ENCODE results near the gene NBPF1.
"Not testable (repeated sequence)": the region's sequence is repeated elsewhere in the genome, so short reads cannot be mapped to it uniquely, and the experiment has no call there.

The NBPF1 gene

DNA sequence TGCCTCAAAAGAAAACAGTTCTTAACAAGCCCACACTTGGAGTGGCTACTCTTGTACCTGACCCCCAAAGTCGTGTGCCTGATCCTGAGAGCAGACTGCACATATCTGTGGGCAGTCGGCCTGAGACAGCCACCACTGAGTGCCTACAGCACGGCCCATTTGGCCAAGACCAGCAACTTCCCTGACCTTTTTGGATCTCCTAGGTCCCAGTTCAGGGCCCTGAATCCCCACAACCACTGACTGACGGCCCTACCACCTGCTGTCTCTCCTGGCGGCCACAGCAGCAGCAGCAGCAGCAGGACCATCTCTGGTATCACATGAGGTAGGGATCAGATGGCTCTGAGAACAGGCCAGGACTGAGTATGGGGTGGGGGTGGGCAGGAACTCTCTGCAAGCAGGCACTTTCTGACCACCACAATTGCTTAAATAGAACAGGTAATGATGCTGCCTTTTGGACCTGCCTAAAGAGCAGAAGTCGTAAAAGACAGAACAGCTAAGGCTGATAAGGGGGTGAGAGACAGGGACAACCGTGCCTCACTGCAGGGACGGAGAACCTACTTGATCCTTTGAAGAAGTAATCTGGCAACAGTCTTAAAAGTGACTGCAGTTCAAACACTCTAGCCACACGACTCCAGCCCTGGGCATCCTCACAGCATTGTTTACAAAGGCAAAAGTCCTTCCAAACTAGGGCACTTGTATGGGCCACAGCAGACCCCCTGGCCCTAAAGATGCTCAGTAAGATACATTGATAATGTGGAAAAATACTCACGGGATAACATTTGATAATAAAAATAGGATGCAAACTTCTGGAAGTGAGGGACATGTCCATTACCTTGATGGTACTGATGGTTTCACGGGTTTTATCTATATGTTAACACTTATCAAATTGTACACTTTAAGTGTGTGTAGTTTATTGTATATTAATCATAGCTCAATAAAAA is 26.0 kb upstream of the NBPF1 start:
- H3K27me3 ChIP-seq (ENCODE audit: control insufficient read depth, insufficient read depth, low read length); H3K36me3 ChIP-seq (ENCODE audit: control insufficient read depth, insufficient read depth, low read length); H3K9me3 ChIP-seq (ENCODE audit: control insufficient read depth, insufficient read depth, low read length); H3K4me1 ChIP-seq (ENCODE audit: control insufficient read depth, insufficient read depth, low read length); H3K4me3 ChIP-seq (ENCODE audit: low read depth, low read length); H3K9ac ChIP-seq (ENCODE audit: low read depth, low read length); H3K27ac ChIP-seq (ENCODE audit: low read depth, low read length): not testable (repeated sequence)

DNA sequence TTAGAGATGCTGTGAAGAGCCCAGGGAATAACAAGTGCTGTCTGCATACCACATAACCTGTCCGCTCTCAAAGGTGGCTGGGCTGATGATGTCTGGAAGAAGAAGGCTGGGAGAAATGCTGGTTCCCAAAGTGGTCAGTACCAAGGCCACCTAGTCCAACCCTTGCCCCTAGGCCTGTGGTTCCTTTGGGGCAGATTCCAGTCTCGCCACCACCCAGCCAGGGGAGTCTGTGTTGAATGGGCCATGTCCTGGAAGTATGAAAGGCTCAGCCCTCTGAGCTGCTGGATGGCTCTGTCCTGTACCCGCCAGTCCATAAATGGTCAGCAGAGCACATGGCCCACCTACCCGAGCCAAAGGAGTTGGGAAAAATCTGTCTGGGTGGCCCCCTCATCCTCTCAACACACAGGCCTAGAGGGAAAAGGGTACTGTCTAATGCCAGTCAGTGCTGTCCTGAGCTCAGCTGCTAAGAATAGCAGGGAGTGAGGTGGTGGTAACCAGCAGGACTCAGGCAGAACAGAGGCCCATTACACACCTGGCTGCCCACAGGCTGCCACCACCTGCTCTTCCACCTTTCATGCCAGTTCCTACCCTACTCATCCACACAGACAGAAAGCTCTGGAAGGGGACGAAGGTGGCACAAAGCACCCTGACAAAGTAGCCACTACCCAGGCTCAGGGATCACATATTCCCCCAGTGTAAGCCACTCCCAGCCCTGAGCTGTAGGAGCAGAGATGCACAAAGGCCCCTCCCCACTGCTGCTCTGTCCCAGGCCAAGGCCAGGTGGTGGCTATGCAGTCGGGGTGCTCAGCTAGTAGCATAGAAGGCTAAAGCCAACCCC is 24.8 kb upstream of the NBPF1 start:
- H3K36me3 ChIP-seq (ENCODE audit: control insufficient read depth, insufficient read depth, low read length); H3K9me3 ChIP-seq (ENCODE audit: control insufficient read depth, insufficient read depth, low read length); H3K27me3 ChIP-seq (ENCODE audit: control insufficient read depth, insufficient read depth, low read length); H3K9ac ChIP-seq (ENCODE audit: low read depth, low read length); H3K4me3 ChIP-seq (ENCODE audit: low read depth, low read length); H3K4me1 ChIP-seq (ENCODE audit: control insufficient read depth, insufficient read depth, low read length); H3K27ac ChIP-seq (ENCODE audit: low read depth, low read length): not testable (repeated sequence)

DNA sequence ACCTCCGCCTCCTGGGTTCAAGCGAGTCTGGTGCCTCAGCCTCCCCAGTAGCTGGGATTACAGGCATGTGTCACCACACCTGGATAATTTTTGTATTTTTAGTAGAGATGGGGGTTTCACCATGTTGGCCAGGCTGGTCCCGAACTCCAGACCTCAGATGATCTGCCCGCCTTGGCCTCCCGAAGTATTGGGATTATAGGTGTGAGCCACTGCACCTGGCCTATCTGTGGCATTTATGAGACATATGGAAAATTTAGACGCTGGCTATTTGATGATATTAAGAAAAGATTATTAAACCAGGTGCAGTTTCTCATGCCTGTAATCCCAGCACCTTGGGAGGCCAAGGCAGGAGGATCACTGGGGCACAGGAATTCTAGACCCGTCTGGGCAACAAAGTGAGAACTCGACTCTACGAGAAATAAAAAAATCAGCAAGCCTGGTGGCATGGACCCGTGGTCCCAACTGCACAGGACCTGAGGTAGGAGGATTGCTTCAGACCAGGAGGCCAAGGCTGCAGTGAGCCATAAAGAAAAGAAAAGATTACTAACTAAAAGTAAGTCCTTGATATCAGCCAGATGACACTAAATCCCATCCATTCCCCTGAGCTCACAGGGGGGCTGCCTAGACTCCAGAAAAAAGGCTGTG is 23.3 kb upstream of the NBPF1 start:
- H3K9ac ChIP-seq (ENCODE audit: low read depth, low read length); H3K9me3 ChIP-seq (ENCODE audit: control insufficient read depth, insufficient read depth, low read length); H3K4me3 ChIP-seq (ENCODE audit: low read depth, low read length); H3K27ac ChIP-seq (ENCODE audit: low read depth, low read length); H3K4me1 ChIP-seq (ENCODE audit: control insufficient read depth, insufficient read depth, low read length); H3K27me3 ChIP-seq (ENCODE audit: control insufficient read depth, insufficient read depth, low read length): not testable (repeated sequence)
- peaks cover 19% of the 10 kb centered on the region for H3K36me3 ChIP-seq (ENCODE audit: control insufficient read depth, insufficient read depth, low read length)

DNA sequence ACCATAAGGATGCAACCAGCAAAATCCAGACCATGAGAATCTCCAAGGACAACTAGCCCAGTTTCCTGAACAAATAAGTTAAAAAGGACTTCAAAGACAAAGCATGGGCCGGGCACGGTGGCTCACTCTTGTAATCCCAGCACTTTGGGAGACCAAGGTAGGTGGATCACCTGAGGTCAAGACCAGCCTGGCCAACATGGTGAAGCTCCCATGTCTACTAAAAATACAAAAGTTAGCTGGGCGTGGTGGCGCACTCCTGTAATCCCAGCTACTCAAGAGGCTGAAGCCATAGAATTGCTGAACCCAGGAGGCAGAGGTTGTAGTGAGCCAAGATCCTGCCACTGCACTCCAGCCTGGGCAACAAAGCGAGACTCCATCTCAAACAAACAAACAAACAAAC is 22.6 kb upstream of the NBPF1 start:
- peaks cover 20% of the 10 kb centered on the region for H3K36me3 ChIP-seq (ENCODE audit: control insufficient read depth, insufficient read depth, low read length)
- not testable (repeated sequence) for H3K27me3 ChIP-seq (ENCODE audit: control insufficient read depth, insufficient read depth, low read length); H3K4me1 ChIP-seq (ENCODE audit: control insufficient read depth, insufficient read depth, low read length); H3K4me3 ChIP-seq (ENCODE audit: low read depth, low read length); H3K9me3 ChIP-seq (ENCODE audit: control insufficient read depth, insufficient read depth, low read length); H3K9ac ChIP-seq (ENCODE audit: low read depth, low read length); H3K27ac ChIP-seq (ENCODE audit: low read depth, low read length)

DNA sequence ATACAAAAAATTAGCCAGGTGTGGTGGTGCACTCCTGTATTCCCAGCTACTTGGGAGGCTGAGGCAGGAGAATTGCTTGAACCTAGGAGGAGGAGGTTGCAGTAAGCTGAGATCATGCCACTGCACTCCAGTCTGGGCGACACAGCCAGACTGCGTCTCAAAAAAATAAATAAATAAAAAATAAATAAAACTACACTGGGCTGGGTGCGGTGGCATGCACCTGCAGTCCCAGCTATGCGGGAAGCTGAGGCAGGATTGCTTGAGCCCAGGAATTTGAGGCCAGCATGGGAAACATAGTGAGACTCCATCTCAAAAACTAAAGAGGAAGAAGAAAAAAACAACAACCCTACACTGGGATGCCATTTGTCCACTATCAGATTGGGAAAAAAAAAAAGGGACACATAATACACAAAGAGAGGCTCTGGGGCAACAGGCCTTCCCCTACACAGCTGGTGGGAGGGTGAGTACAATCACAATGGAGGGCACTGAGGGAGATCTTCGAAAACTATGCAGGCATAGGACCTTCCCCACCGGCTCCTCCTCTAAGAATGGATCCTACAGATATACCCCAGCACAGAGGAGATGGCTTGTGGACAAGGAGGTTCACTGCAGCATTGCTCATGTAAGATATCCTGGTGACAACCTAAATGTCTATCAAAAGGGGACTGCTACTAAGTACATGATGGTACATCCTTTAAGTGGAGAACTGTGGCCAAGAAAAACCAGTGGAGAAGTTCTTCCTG is 20.3 kb upstream of the NBPF1 start:
- not testable (repeated sequence) for H3K4me1 ChIP-seq (ENCODE audit: control insufficient read depth, insufficient read depth, low read length); H3K4me3 ChIP-seq (ENCODE audit: low read depth, low read length); H3K27me3 ChIP-seq (ENCODE audit: control insufficient read depth, insufficient read depth, low read length); H3K9me3 ChIP-seq (ENCODE audit: control insufficient read depth, insufficient read depth, low read length); H3K9ac ChIP-seq (ENCODE audit: low read depth, low read length); H3K27ac ChIP-seq (ENCODE audit: low read depth, low read length)
- peaks cover 23% of the 10 kb centered on the region for H3K36me3 ChIP-seq (ENCODE audit: control insufficient read depth, insufficient read depth, low read length)

DNA sequence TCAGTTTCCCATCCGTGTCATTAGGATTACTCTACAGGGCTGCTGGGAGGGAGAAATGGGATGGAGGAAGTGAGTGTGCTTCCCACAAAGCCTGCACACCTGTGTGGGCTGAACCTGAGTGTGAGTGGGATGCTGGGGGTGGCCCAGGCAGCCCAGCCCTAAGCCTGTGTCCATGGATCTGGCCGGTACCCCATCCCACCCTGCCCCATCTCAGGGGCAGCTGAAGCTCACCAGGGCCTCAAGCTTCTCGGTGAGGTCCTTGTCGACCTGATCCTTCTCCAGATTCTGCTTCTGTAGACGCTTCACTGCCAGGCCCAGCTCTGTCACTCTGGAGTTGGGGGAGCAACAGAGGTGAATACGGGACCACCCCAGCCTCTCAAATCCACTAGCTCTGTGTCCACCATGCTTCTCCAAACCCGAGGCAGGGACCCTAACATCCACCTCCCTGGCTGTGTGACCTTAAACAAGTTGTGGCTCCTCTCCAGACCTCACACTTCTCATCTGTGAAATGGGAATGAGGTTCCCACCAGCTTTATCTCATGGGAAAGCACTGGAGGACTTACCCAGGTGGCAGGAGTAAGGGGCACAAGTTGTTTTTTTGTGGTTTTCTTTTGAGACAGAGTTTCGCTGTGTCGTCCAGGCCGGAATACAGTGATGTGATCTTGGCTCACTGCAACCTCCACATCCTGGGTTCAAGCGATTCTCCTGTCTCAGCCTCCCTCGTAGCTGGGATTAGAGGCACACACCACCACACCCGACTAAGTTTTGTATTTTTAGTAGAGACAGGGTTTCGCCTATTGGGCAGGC is 18.9 kb upstream of the NBPF1 start:
- H3K27ac ChIP-seq (ENCODE audit: low read depth, low read length); H3K9me3 ChIP-seq (ENCODE audit: control insufficient read depth, insufficient read depth, low read length); H3K4me3 ChIP-seq (ENCODE audit: low read depth, low read length); H3K9ac ChIP-seq (ENCODE audit: low read depth, low read length); H3K4me1 ChIP-seq (ENCODE audit: control insufficient read depth, insufficient read depth, low read length); H3K27me3 ChIP-seq (ENCODE audit: control insufficient read depth, insufficient read depth, low read length): not testable (repeated sequence)
- peaks cover 29% of the 10 kb centered on the region for H3K36me3 ChIP-seq (ENCODE audit: control insufficient read depth, insufficient read depth, low read length)

DNA sequence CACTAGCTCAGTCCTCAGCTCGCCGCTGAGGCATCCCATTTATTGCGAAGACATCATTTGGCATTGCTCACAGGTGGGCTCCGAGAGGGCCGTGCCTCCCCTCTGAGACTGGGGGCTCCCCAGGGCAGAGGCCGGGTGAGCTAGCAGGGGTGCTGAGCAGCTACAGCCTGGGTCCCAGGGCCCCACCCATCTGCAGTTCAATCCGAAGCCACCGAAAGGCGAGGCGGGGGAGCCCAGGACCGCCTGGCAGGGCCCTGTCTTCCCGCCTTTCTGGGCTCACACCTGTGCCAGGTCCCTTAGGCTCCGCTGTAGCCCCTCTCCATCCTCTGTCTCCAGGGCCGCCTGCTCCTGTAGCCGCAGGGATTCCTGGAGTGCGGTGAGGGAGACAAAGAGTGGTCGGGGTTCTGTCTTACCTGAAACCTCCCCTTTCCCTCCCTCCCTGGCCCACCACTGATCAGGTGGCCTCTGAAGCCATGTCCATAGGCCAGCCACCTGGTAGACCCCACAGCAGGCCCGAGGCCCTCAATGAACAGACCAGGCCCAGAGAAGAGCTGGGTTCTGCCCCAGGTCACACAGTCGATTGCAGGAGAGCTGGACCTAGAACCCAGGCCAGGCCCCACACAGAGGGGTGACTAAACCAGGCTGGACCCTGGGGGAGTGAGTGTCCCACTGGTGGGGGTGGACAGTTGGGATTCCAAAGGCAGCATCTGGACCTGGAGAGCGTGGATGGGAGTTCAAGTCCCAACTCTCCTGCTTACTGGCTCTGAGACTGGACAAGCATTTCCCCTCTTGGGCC is 18.1 kb upstream of the NBPF1 start:
- H3K9me3 ChIP-seq (ENCODE audit: control insufficient read depth, insufficient read depth, low read length): no peaks in the 10 kb centered on the region
- H3K27ac ChIP-seq (ENCODE audit: low read depth, low read length): no peak overlapping the region
- no peak overlapping the region for H3K4me3 ChIP-seq (ENCODE audit: low read depth, low read length)
- H3K4me1 ChIP-seq (ENCODE audit: control insufficient read depth, insufficient read depth, low read length): no peaks in the 10 kb centered on the region
- no peaks in the 10 kb centered on the region for H3K27me3 ChIP-seq (ENCODE audit: control insufficient read depth, insufficient read depth, low read length)
- H3K36me3 ChIP-seq (ENCODE audit: control insufficient read depth, insufficient read depth, low read length): peaks cover 34% of the 10 kb centered on the region
- H3K9ac ChIP-seq (ENCODE audit: low read depth, low read length): no peak overlapping the region

DNA sequence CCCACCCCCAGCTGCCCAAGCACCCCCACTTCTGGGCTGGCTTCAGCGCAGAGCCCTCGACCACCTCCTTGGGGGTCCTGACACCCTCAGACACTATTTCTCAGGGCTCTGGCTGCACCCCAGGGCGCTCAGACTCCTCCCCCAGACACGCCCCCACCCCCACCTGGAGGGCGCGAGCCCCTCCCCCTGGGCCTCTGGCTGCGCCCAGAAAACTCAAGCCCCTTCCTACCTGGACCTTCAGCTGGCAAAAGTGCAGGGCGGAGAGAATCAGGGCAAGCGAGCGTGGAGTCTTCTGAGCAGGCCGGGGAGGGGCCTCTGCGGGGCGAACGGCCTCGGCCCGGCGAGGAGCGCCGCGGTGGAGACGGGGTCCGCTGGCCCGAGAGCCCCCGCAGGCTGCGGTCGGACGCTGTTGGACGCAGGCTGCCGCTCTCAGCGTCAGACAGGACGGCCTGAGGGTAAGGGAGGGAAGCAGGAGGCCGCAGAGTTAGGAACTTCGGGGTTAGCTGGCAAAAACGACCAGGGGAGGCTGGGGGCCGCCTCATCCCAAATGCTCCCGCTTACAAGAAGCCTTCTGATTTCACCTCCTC is 17.4 kb upstream of the NBPF1 start:
- Histone ChIP-seq H3K4me1 (ENCODE audit: control insufficient read depth, insufficient read depth, low read length) (no peaks in the 10 kb centered on the region), H3K9ac (ENCODE audit: low read depth, low read length) (no peak overlapping the region), H3K4me3 (ENCODE audit: low read depth, low read length) (no peak overlapping the region), H3K27ac (ENCODE audit: low read depth, low read length) (no peak overlapping the region), H3K27me3 (ENCODE audit: control insufficient read depth, insufficient read depth, low read length) (no peaks in the 10 kb centered on the region), H3K36me3 (ENCODE audit: control insufficient read depth, insufficient read depth, low read length) (peaks cover 41% of the 10 kb centered on the region), H3K9me3 (ENCODE audit: control insufficient read depth, insufficient read depth, low read length) (no peaks in the 10 kb centered on the region)

DNA sequence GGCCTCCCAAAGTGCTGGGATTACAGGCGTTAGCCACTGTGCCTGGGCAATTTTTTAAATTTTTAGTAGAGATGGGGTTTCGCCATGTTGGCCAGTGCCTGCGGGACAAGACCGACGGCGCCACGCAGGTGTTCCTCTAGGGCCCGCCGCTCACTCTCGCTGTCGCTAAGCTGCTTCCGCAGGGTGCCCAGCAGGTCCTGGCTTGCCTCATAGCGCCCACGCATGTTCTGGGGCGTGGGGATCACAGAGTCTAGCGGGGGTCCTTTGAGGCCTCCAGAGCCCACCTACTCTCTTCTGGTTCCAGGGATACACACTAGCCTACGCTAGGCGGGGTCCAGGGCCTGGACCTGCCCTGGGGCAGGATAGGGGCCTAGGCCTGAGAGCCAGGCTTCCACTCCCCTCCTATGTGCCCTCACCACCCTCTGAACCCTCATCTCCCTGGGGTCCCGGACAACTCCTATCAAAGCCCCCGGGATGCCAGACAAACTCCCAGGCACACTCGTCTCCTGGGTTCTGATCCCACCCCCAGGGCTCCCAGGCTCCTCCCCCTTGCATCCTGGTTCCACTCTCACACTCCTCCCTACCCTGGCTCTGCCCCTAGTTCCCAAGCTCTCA is 16.7 kb upstream of the NBPF1 start:
- H3K27ac ChIP-seq (ENCODE audit: low read depth, low read length); H3K9ac ChIP-seq (ENCODE audit: low read depth, low read length); H3K9me3 ChIP-seq (ENCODE audit: control insufficient read depth, insufficient read depth, low read length); H3K4me3 ChIP-seq (ENCODE audit: low read depth, low read length); H3K27me3 ChIP-seq (ENCODE audit: control insufficient read depth, insufficient read depth, low read length); H3K4me1 ChIP-seq (ENCODE audit: control insufficient read depth, insufficient read depth, low read length): not testable (repeated sequence)
- H3K36me3 ChIP-seq (ENCODE audit: control insufficient read depth, insufficient read depth, low read length): peaks cover 44% of the 10 kb centered on the region

All from HUES48 (cell line).